B cell (primary cell): ENCODE measurements around the gene BHLHE23. TPM values are rescaled to one million over a fixed set of nuclear protein-coding genes. Genes with fewer than 3 reads are reported as not detected.
A peak's percentile ranks its signal among the peaks of the same experiment; 100 is the strongest.

Experiments
- ATAC-seq: fragments of 200-7000 bp; cut with Tn5 transposase; one replicate; pipeline ENCODE4 v1.10.0; 2021; ENCODE audit warnings: low read depth, mild to moderate bottlenecking, moderate number of reproducible peaks, moderate library complexity
- CTCF ChIA-PET: fragments of 350-600 bp; sonication (Branson Sonifier 250); formaldehyde crosslinking; loops from one replicate; lab custom pipeline; 2021; ENCODE audit warnings: antibody characterized with exemption, inconsistent platforms; lab: Charles Lee
- POLR2A ChIA-PET: fragments of 350-600 bp; sonication (Branson Sonifier 250); formaldehyde crosslinking; loops from one replicate; lab custom pipeline; 2021; ENCODE audit warnings: antibody characterized with exemption; lab: Charles Lee
- DNase-seq: peaks from one replicate; pipeline ENCODE4 v3.0.0; 2013
- H2AFZ ChIP-seq: 2 replicates; pipeline ENCODE4 v1.6.1; 2012; ENCODE audit warnings: mild to moderate bottlenecking, low read depth, low read length; ENCODE audit not compliant: insufficient read depth, poor library complexity, severe bottlenecking
- H3K27ac ChIP-seq, 2 donors: 1 replicate in 1 of 2; 2 replicates in 1 of 2; pipeline ENCODE4 v1.5.1; 2012 to 2013; ENCODE audit warnings: low read length in 2 of 2, mild to moderate bottlenecking in 2 of 2, moderate library complexity in 1 of 2
- H3K27me3 ChIP-seq, 4 experiments: fragments of 200-600 bp in 1 of 4; sonication (generic) in 1 of 4; replicated peaks in 1 of 4; 1 replicate in 2 of 4; 2 replicates in 2 of 4; pipeline versions ENCODE4 v1.6.1 to v1.7.0; 2013 to 2016; ENCODE audit warnings: low read length in 3 of 4, mild to moderate bottlenecking in 2 of 4, mixed read lengths in 1 of 4, moderate library complexity in 1 of 4; ENCODE audit not compliant: insufficient read depth in 4 of 4, control insufficient read depth in 3 of 4; ENCODE audit errors: control extremely low read depth in 1 of 4
- H3K36me3 ChIP-seq, 2 experiments: replicated peaks in 1 of 2; 1 replicate in 1 of 2; 2 replicates in 1 of 2; pipeline versions ENCODE4 v1.6.1 to v1.7.1; 2013; ENCODE audit warnings: low read length in 1 of 2; ENCODE audit not compliant: insufficient read depth in 2 of 2, control insufficient read depth in 1 of 2; ENCODE audit errors: control extremely low read depth in 1 of 2, extremely low read depth in 1 of 2
- H3K4me1 ChIP-seq, 2 donors: fragments of 200-600 bp in 1 of 2; sonication (generic) in 1 of 2; 1 replicate in 1 of 2; 2 replicates in 1 of 2; pipeline versions ENCODE4 v1.5.1 to v1.6.1; 2013 to 2017; ENCODE audit warnings: low read length in 2 of 2; ENCODE audit not compliant: control insufficient read depth in 2 of 2, insufficient read depth in 2 of 2
- H3K4me2 ChIP-seq: replicated peaks from 2 replicates; pipeline ENCODE3; 2012; ENCODE audit warnings: mild to moderate bottlenecking, low read depth, low read length; ENCODE audit not compliant: poor library complexity, severe bottlenecking
- H3K4me3 ChIP-seq, 5 experiments: fragments of 200-600 bp in 1 of 5; sonication (generic) in 1 of 5; 1 replicate in 3 of 5; 2 replicates in 2 of 5; pipeline versions ENCODE4 v1.5.1 to v1.7.0; 2011 to 2016; ENCODE audit warnings: low read length in 4 of 5, mild to moderate bottlenecking in 4 of 5, low read depth in 2 of 5, control low read depth in 1 of 5, moderate library complexity in 1 of 5; ENCODE audit not compliant: insufficient read depth in 1 of 5; ENCODE audit errors: control extremely low read depth in 1 of 5, extremely low read depth in 1 of 5
- H3K79me2 ChIP-seq: fragments of 200-600 bp; sonication (generic); one replicate; pipeline ENCODE4 v1.6.0; 2016; ENCODE audit warnings: low read length; ENCODE audit not compliant: control insufficient read depth, insufficient read depth
- H3K9ac ChIP-seq: fragments of 200-600 bp; sonication (generic); 2 replicates; pipeline ENCODE4 v1.6.1; 2017; ENCODE audit warnings: mild to moderate bottlenecking, low read length, moderate library complexity
- H3K9me3 ChIP-seq, 3 donors: one replicate each; pipeline versions ENCODE4 v1.6.1 to v1.7.1; 2013; ENCODE audit warnings: low read length in 2 of 3; ENCODE audit not compliant: control insufficient read depth in 2 of 3, insufficient read depth in 1 of 3; ENCODE audit errors: control extremely low read depth in 1 of 3
- H4K20me1 ChIP-seq: 2 replicates; pipeline ENCODE4 v1.6.0; 2012; ENCODE audit warnings: mild to moderate bottlenecking, low read length; ENCODE audit not compliant: insufficient read depth, control insufficient read depth, poor library complexity, severe bottlenecking
- H3K27ac Mint-ChIP-seq: one replicate; pipeline ENCODE4 v1.8.0; 2021; ENCODE audit warnings: mixed read lengths
- H3K27me3 Mint-ChIP-seq: one replicate; pipeline ENCODE4 v1.8.0; 2021; ENCODE audit warnings: mixed read lengths
- H3K4me1 Mint-ChIP-seq: one replicate; pipeline ENCODE4 v1.8.0; 2021; ENCODE audit warnings: mixed read lengths
- H3K4me3 Mint-ChIP-seq: one replicate; pipeline ENCODE4 v1.8.0; 2021; ENCODE audit warnings: mixed read lengths
- H3K9me3 Mint-ChIP-seq: one replicate; pipeline ENCODE4 v1.8.0; 2022; ENCODE audit warnings: mixed read lengths; ENCODE audit not compliant: insufficient read depth
- CTCF ChIP-seq: fragments of 200-600 bp; IDR thresholded peaks from one replicate; pipeline ENCODE4 v1.8.0; 2022; ENCODE audit warnings: antibody characterized with exemption, mild to moderate bottlenecking
- EZH2 ChIP-seq: IDR thresholded peaks from 2 replicates; pipeline ENCODE4 v1.6.1; 2012; ENCODE audit warnings: borderline replicate concordance, low read depth, mild to moderate bottlenecking, moderate library complexity, low read length; ENCODE audit not compliant: insufficient read depth, poor library complexity, severe bottlenecking
- WGBS: methylation state at CpG from one replicate; pipeline ENCODE4 v1.1.5; 2013; ENCODE audit warnings: missing lambda C conversion rate; ENCODE audit not compliant: insufficient coverage; 5-methylcytosine and 5-hydroxymethylcytosine counted together
- intact Hi-C: fragments of 100-400 bp; cut with micrococcal nuclease; formaldehyde crosslinking; loops from one replicate; pipeline ENCODE4 v1.10.0; 2022
- polyA minus RNA-seq: library from RNA; depleted of rRNA, polyadenylated mRNA; stranded (reverse); fragments of >200 nt; gene quantifications from 2 replicates; pipeline ENCODE4 v1.2.3, GENCODE V29; 2012
- polyA plus RNA-seq: library from polyadenylated mRNA; depleted of rRNA; stranded (reverse); fragments of >200 nt; gene quantifications from 2 replicates; pipeline ENCODE4 v1.2.3, GENCODE V29; 2012
- total RNA-seq, 2 donors: library from RNA; stranded (reverse); fragments of 120-200 nt in 1 of 2; gene quantifications; 1 replicate in 1 of 2; 2 replicates in 1 of 2; pipeline versions ENCODE4 v1.2.3 to v1.2.4, GENCODE V29; 2013 to 2022

Gene BHLHE23
- total RNA-seq (not detected in 2 replicates), polyA plus RNA-seq (not detected in 2 replicates), polyA minus RNA-seq (not detected in 2 replicates)
- total RNA-seq (2013): not detected

- Mint-ChIP-seq H3K9me3 (no peaks in the 10 kb centered on the region), H3K27ac (peak within 1 kb of the TSS; percentile 32), H3K27me3 (peaks cover 46% of the 10 kb centered on the region), H3K4me1 (peaks cover 21% of the 10 kb centered on the region), H3K4me3 (peak within 1 kb of the TSS; percentile 45)
- peaks cover 52 to 57% of the 10 kb centered on the region in 2 donors for H3K4me1 ChIP-seq
- ChIA-PET POLR2A (interaction anchor here (1.4 kb wide), 1 partner anchor 26 kb away, joined by 4 read pairs; no protein-coding TSS in a partner anchor), CTCF (interaction anchor here (1.0 to 3.3 kb wide), 2 partner anchors 37 to 85 kb away, joined by 3 to 36 read pairs; no protein-coding TSS in a partner anchor)
- WGBS: 3% methylated on average over 110 of the region's 110 CpGs
- H3K27ac ChIP-seq: no peak within 1 kb of the TSS
- peak within 1 kb of the TSS; percentile 29 for H3K9ac ChIP-seq
- peak within 1 kb of the TSS in 3 of 5 experiments; percentile 12 to 48 (median 23) for H3K4me3 ChIP-seq
- no peaks in the 10 kb centered on the region for H3K36me3 ChIP-seq
- ATAC-seq (no peak), DNase-seq (peak; percentile 67)
- peaks cover 0 to 91% (median 44%) of the 10 kb centered on the region in 4 experiments for H3K27me3 ChIP-seq
- H3K9me3 ChIP-seq: peaks cover 0 to 36% (median 0%) of the 10 kb centered on the region in 3 donors
- intact Hi-C loops: loop anchor here (10.0 kb wide), 1 partner anchor 52 kb away; the partner anchor contains the start of gene SLC17A9
- TF ChIP-seq EZH2 (peak; percentile 73), CTCF (no peak)
- peaks cover 21% of the 10 kb centered on the region for H4K20me1 ChIP-seq
- H3K79me2 ChIP-seq: no peaks in the 10 kb centered on the region
- H2AFZ ChIP-seq: peak within 1 kb of the TSS; percentile 56
- peak within 1 kb of the TSS; percentile 86 for H3K4me2 ChIP-seq
Observed at GRCh38 chr20:63006540-63007359, at the start of gene BHLHE23. Gene BHLHE23, minus strand, starts transcription at chr20:63006964. Its CDS starts 190 bp downstream, at chr20:63006774.
